Measurements from ENCODE around the gene SCFD2.

DNA sequence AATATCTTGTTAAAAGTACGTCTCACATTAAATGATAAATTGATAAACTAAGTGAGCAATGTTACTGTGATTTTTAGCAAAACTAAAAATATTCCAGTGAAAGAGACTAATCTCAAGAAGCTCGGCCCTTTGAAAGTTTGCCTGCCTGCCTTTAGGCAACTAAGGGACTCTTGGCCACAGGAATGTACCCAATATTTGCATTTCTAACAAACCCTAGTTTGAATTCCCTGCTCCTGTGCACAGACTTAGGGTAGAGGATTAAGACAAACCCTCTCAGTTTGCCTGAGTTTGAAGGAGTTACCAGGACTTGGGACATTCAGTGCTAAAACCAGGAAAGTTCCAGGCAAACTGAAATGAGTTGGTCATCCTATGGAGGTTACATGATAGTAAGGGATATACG lies 157.1 kb downstream of the SCFD2 start:
- TF ChIP-seq, protein P1, sequence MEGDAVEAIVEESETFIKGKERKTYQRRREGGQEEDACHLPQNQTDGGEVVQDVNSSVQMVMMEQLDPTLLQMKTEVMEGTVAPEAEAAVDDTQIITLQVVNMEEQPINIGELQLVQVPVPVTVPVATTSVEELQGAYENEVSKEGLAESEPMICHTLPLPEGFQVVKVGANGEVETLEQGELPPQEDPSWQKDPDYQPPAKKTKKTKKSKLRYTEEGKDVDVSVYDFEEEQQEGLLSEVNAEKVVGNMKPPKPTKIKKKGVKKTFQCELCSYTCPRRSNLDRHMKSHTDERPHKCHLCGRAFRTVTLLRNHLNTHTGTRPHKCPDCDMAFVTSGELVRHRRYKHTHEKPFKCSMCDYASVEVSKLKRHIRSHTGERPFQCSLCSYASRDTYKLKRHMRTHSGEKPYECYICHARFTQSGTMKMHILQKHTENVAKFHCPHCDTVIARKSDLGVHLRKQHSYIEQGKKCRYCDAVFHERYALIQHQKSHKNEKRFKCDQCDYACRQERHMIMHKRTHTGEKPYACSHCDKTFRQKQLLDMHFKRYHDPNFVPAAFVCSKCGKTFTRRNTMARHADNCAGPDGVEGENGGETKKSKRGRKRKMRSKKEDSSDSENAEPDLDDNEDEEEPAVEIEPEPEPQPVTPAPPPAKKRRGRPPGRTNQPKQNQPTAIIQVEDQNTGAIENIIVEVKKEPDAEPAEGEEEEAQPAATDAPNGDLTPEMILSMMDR (IDR thresholded peaks at IDR 0.05): no peak
- TF ChIP-seq POLR2A (IDR thresholded peaks at IDR 0.05): no peak
